ENCODE measurements around the gene CES3. TPM values are rescaled to one million over a fixed set of nuclear protein-coding genes. Genes with fewer than 3 reads are reported as not detected.

The CES3 gene
- total RNA-seq, 1 experiment from 2014 or later = 3.7 TPM

- Histone ChIP-seq H3K9me3 (ENCODE audit: control insufficient read depth, low read depth, low read length) (no peaks in the 10 kb centered on the region), H3K14ac (ENCODE audit: insufficient read depth, low read length) (no peak overlapping the region), H3K79me1 (ENCODE audit: insufficient read depth, low read depth, low read length, poor library complexity, severe bottlenecking) (no peaks in the 10 kb centered on the region), H2BK5ac (ENCODE audit: insufficient read length, low read length) (no peak overlapping the region), H2AK5ac (ENCODE audit: insufficient read length, low read length) (no peak overlapping the region), H3K4me2 (ENCODE audit: insufficient read depth, insufficient read length, low read length) (no peak overlapping the region), H3K4ac (ENCODE audit: low read depth, low read length) (no peak overlapping the region), H2BK120ac (ENCODE audit: low read depth, low read length, poor library complexity, severe bottlenecking) (no peak overlapping the region), H4K8ac (replicated peaks; ENCODE audit: insufficient read length, low read depth, low read length) (no peak overlapping the region), H4K5ac (ENCODE audit: insufficient read length, low read depth, low read length) (no peak overlapping the region), H3K27me3 (ENCODE audit: insufficient read depth, low read length) (no peaks in the 10 kb centered on the region), H2BK12ac (ENCODE audit: insufficient read length, low read depth, low read length) (no peak overlapping the region), H3K4me1 (ENCODE audit: insufficient read depth, low read length) (no peaks in the 10 kb centered on the region), H3K27ac (ENCODE audit: insufficient read length, low read depth, low read length) (no peak overlapping the region), H2AFZ (ENCODE audit: low read length) (no peak overlapping the region), H4K91ac (ENCODE audit: insufficient read length, low read depth, low read length) (no peak overlapping the region), H3K9ac (ENCODE audit: extremely low read depth, insufficient read length, low read length) (no peak overlapping the region), H3K23ac (ENCODE audit: insufficient read length, low read depth, low read length) (no peak overlapping the region), H3K56ac (ENCODE audit: insufficient read length, low read depth, low read length) (no peak overlapping the region), H3T11ph (ENCODE audit: low read length) (no peak overlapping the region), H3K23me2 (ENCODE audit: insufficient read length, low read depth, low read length, poor library complexity, severe bottlenecking) (no peaks in the 10 kb centered on the region), H2BK20ac (ENCODE audit: low read depth, low read length, poor library complexity, severe bottlenecking) (no peak overlapping the region), H3K79me2 (ENCODE audit: insufficient read depth, low read length) (no peaks in the 10 kb centered on the region), H3K18ac (ENCODE audit: insufficient read length, low read depth, low read length) (no peak overlapping the region), H2BK15ac (ENCODE audit: low read depth, low read length) (no peak overlapping the region), H4K20me1 (ENCODE audit: control insufficient read depth, insufficient read depth, insufficient read length) (no peaks in the 10 kb centered on the region)
- no peaks in the 10 kb centered on the region for H3K36me3 Mint-ChIP-seq (ENCODE audit: insufficient read depth in 1 of 3, low read depth in 3 of 3)
- no peak overlapping the region; a peak in 1 of 7 replicates for H3K27ac Mint-ChIP-seq
- TF ChIP-seq, protein P1, sequence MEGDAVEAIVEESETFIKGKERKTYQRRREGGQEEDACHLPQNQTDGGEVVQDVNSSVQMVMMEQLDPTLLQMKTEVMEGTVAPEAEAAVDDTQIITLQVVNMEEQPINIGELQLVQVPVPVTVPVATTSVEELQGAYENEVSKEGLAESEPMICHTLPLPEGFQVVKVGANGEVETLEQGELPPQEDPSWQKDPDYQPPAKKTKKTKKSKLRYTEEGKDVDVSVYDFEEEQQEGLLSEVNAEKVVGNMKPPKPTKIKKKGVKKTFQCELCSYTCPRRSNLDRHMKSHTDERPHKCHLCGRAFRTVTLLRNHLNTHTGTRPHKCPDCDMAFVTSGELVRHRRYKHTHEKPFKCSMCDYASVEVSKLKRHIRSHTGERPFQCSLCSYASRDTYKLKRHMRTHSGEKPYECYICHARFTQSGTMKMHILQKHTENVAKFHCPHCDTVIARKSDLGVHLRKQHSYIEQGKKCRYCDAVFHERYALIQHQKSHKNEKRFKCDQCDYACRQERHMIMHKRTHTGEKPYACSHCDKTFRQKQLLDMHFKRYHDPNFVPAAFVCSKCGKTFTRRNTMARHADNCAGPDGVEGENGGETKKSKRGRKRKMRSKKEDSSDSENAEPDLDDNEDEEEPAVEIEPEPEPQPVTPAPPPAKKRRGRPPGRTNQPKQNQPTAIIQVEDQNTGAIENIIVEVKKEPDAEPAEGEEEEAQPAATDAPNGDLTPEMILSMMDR (conservative IDR thresholded peaks at IDR 0.05) = no peak
- peaks cover 4 to 8% of the 10 kb centered on the region in 2 experiments for H3K4me1 Mint-ChIP-seq
- H3K9me3 Mint-ChIP-seq = no peaks in the 10 kb centered on the region
- WGBS (ENCODE audit: extremely low coverage, insufficient read length, low lambda C conversion rate) = no CpG with 5 or more reads among the region's 3 CpGs
- DNase-seq = no peak
- peaks cover 6% of the 10 kb centered on the region for H3K27me3 Mint-ChIP-seq (ENCODE audit: low read depth)
- no peak overlapping the region for H3K4me3 Mint-ChIP-seq
These were observed 60.3 kb downstream of the CES3 start for GRCh38 chr16:67021321-67021720.

All from H9 (cell line).